CD4-positive, alpha-beta T cell (primary cell): Measurements from ENCODE around the gene SIX1. TPM values are rescaled to one million over a fixed set of nuclear protein-coding genes. Genes with fewer than 3 reads are reported as not detected.

ENCODE experiments used
- ATAC-seq: fragments of 200-7000 bp; cut with Tn5 transposase; one replicate; pipeline ENCODE4 v1.10.0; 2022; ENCODE audit warnings: mild to moderate bottlenecking; ENCODE audit not compliant: poor library complexity
- CTCF ChIA-PET: fragments of 350-600 bp; sonication (Branson Sonifier 250); formaldehyde crosslinking; loops from one replicate; lab custom pipeline; 2021; ENCODE audit warnings: antibody characterized with exemption, inconsistent platforms; lab: Charles Lee
- POLR2A ChIA-PET: fragments of 350-600 bp; sonication (Branson Sonifier 250); formaldehyde crosslinking; loops from one replicate; lab custom pipeline; 2021; ENCODE audit warnings: antibody characterized with exemption, inconsistent platforms; lab: Charles Lee
- DNase-seq, 14 experiments: peaks; one replicate each; pipeline ENCODE4 v3.0.0-alpha.2; 2013 to 2020; ENCODE audit warnings: mixed read lengths in 2 of 14
- H3K27ac ChIP-seq, 2 donors: one replicate each; pipeline versions ENCODE4 v1.5.1 to v1.7.0; 2013; ENCODE audit warnings: low read length in 2 of 2, low read depth in 1 of 2, mild to moderate bottlenecking in 1 of 2
- H3K27me3 ChIP-seq, 2 experiments: 1 replicate in 1 of 2; 2 replicates in 1 of 2; pipeline versions ENCODE4 v1.6.1 to v1.7.0; 2013; ENCODE audit warnings: low read length in 2 of 2, control low read depth in 1 of 2, mild to moderate bottlenecking in 1 of 2, moderate library complexity in 1 of 2; ENCODE audit not compliant: insufficient read depth in 2 of 2, control insufficient read depth in 1 of 2
- H3K36me3 ChIP-seq: one replicate; pipeline ENCODE4 v1.6.1; 2013; ENCODE audit warnings: low read length, control low read depth; ENCODE audit not compliant: insufficient read depth
- H3K4me1 ChIP-seq: one replicate; pipeline ENCODE4 v1.6.1; 2013; ENCODE audit warnings: low read length, control low read depth; ENCODE audit not compliant: insufficient read depth
- H3K4me3 ChIP-seq: one replicate; pipeline ENCODE4 v1.5.1; 2013; ENCODE audit warnings: mild to moderate bottlenecking, low read length, moderate library complexity
- H3K9me3 ChIP-seq, 2 experiments: 1 replicate in 1 of 2; 2 replicates in 1 of 2; pipeline versions ENCODE4 v1.6.1 to v1.7.0; 2013; ENCODE audit warnings: low read length in 2 of 2, mild to moderate bottlenecking in 2 of 2, control low read depth in 1 of 2, moderate library complexity in 1 of 2; ENCODE audit not compliant: control insufficient read depth in 1 of 2, insufficient read depth in 1 of 2
- H3K27ac Mint-ChIP-seq: one replicate; pipeline ENCODE4 v1.8.0; 2020; ENCODE audit warnings: mixed read lengths
- H3K27me3 Mint-ChIP-seq: one replicate; pipeline ENCODE4 v1.8.0; 2021; ENCODE audit warnings: mixed read lengths
- H3K36me3 Mint-ChIP-seq: one replicate; pipeline ENCODE4 v1.8.0; 2021; ENCODE audit warnings: low read depth, mixed read lengths
- H3K4me1 Mint-ChIP-seq: one replicate; pipeline ENCODE4 v1.8.0; 2021; ENCODE audit warnings: low read depth, mixed read lengths
- H3K4me3 Mint-ChIP-seq: one replicate; pipeline ENCODE4 v1.8.0; 2020; ENCODE audit warnings: mild to moderate bottlenecking, mixed read lengths
- H3K9me3 Mint-ChIP-seq: one replicate; pipeline ENCODE4 v1.8.0; 2020; ENCODE audit warnings: mixed read lengths
- intact Hi-C, 2 experiments: fragments of 100-400 bp; cut with DNase I in 1 of 2; cut with micrococcal nuclease in 1 of 2; formaldehyde crosslinking; loops; one replicate each; pipeline versions ENCODE4 v1.15.1 to v1.9.0; 2023 to 2025; cut with DNase I, micrococcal nuclease
- total RNA-seq, 174 experiments: library from RNA in 2 of 174; stranded (reverse) in 2 of 174; gene quantifications; one replicate each; pipeline ENCODE4 v1.2.3 and lab custom pipeline; 2021 to 2026
- TF ChIP-seq, protein P1 (sequence below): fragments of 200-600 bp; IDR thresholded peaks from one replicate; pipeline ENCODE4 v1.8.0; 2022; ENCODE audit warnings: antibody characterized with exemption, mild to moderate bottlenecking

Gene SIX1
- total RNA-seq, 2 experiments from 2014 or later, result not detected

DNA sequence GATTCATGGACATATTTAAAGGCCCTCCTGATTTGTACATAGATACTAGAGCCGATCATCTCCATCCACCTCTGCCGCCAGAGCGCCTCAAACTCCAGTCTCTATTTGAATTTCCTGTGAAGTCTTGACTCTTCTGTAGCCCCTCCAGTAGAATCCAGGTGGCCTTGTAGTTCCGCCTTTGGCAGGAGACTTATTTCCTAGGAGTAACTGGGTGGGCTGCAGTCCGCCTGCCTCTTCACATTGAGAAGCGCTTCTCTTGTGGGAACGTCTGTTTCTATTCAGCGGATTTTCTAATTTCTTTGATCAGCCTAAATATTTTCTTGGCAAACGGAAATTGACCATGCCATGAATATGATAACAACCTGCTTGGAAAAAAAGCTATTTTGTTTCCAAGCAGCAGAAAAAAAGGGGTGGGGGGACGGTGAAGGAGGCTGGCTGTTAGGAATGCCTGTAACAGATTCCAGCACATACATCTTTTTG is 9.0 kb upstream of the SIX1 start:
- H3K27ac ChIP-seq, result no peak overlapping the region
- peak overlapping the region; percentile 66 for H3K4me3 Mint-ChIP-seq
- H3K27me3 ChIP-seq, result peaks cover 57 to 80% of the 10 kb centered on the region in 2 experiments
- DNase-seq, result no peak
- H3K36me3 ChIP-seq, result no peaks in the 10 kb centered on the region
- ChIA-PET CTCF (no interaction called here), POLR2A (no interaction called here)
- peaks cover 0 to 23% of the 10 kb centered on the region in 2 experiments for H3K9me3 ChIP-seq
- no peak overlapping the region for H3K4me3 ChIP-seq
- H3K9me3 Mint-ChIP-seq, result no peaks in the 10 kb centered on the region
- peaks cover 94% of the 10 kb centered on the region for H3K27me3 Mint-ChIP-seq
- TF ChIP-seq, protein P1, sequence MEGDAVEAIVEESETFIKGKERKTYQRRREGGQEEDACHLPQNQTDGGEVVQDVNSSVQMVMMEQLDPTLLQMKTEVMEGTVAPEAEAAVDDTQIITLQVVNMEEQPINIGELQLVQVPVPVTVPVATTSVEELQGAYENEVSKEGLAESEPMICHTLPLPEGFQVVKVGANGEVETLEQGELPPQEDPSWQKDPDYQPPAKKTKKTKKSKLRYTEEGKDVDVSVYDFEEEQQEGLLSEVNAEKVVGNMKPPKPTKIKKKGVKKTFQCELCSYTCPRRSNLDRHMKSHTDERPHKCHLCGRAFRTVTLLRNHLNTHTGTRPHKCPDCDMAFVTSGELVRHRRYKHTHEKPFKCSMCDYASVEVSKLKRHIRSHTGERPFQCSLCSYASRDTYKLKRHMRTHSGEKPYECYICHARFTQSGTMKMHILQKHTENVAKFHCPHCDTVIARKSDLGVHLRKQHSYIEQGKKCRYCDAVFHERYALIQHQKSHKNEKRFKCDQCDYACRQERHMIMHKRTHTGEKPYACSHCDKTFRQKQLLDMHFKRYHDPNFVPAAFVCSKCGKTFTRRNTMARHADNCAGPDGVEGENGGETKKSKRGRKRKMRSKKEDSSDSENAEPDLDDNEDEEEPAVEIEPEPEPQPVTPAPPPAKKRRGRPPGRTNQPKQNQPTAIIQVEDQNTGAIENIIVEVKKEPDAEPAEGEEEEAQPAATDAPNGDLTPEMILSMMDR, result no peak
- ATAC-seq, result no peak
- peaks cover 42% of the 10 kb centered on the region for H3K4me1 Mint-ChIP-seq
- H3K27ac Mint-ChIP-seq, result no peak overlapping the region
- intact Hi-C loops, result no loop called here
- H3K36me3 Mint-ChIP-seq, result no peaks in the 10 kb centered on the region
- peaks cover 32% of the 10 kb centered on the region for H3K4me1 ChIP-seq

DNA sequence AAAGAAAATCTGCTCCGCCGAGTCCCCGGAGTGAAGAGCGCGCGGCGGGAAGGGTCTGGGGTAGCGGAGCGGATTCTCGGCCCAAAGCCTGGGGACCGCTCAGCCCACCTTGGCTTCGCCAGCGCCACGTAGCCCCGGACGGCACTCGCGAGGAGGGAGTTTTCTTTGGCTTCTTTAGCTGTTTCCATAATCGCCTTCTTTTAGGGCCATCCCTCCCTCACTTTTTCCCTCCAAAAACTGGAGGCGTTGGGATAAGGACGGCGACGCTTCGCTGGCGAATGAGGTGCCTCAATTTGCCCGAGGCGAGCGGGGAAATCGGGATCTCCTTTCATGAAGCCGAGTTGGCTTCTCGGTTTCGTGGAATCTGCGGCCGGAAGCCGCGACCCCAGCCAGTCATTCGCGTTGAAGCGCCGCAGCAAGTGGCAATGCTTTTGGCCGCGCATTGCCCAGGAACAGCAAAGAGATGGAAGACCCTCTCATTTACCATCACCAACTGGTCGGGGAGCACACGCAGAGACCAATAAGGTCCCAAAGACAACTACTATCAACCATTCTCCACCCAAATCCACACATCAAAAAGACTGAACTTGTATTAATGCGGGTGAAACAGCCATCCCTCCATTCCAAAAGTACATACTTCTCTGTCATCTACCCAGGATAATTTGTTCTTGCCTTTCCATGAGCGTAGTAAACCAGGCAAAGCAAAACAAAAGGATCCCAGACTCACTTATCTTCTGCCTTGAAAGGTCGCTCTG is 8.4 kb upstream of the SIX1 start:
- Mint-ChIP-seq H3K4me1 (peaks cover 49% of the 10 kb centered on the region), H3K27ac (no peak overlapping the region), H3K27me3 (peaks cover 94% of the 10 kb centered on the region), H3K9me3 (no peaks in the 10 kb centered on the region), H3K36me3 (no peaks in the 10 kb centered on the region), H3K4me3 (peak overlapping the region; percentile 66)
- intact Hi-C loops, result no loop called here
- Histone ChIP-seq H3K27me3 (peaks cover 61 to 81% of the 10 kb centered on the region in 2 experiments), H3K4me3 (peak overlapping the region; percentile 41), H3K27ac (no peak overlapping the region), H3K9me3 (peaks cover 0 to 29% of the 10 kb centered on the region in 2 experiments), H3K36me3 (no peaks in the 10 kb centered on the region), H3K4me1 (peaks cover 38% of the 10 kb centered on the region)
- DNase-seq, result no peak
- ChIA-PET POLR2A (no interaction called here), CTCF (no interaction called here)
- TF ChIP-seq, protein P1, result no peak
- no peak for ATAC-seq

DNA sequence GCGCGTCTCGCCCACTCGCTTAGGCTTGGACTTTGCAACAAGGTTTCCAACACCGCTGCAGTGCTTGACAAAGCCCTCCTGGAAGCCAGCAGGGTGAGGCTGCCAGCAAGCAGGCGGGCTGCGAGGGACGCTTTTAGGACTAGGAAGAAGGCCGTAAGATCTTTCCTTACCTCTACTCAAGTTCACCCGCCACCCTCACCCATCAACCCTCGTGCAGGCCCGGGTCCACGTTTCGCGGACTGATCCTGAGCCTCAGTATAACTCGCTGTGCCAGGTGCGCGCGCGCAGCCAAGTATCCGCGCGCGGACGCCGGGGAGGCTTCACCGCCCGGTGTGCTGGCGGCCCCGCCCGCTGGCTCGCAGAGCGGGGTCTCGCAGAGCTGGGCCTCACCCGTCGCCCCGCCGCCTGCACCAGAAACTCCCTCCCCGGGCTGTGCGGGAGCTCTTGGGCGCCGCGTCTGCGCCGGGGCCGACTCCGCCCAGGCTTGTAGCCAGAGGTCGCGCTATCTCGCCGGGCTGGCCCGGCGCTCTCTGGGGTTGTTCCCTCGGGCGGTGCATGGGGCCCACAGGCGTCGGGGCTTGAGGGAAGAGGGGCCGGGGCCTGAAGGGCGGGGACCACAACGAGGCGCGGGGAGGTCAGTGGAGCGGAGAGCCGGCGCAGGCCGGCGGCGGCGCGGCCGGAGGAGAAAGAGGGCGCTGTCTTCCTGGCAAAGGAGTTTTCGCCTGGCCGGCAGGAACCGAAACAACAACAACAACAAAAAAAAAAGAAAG is 7.6 kb upstream of the SIX1 start:
- H3K4me1 ChIP-seq, result peaks cover 44% of the 10 kb centered on the region
- Mint-ChIP-seq H3K36me3 (no peaks in the 10 kb centered on the region), H3K4me1 (peaks cover 56% of the 10 kb centered on the region), H3K27me3 (peaks cover 94% of the 10 kb centered on the region), H3K27ac (no peak overlapping the region), H3K9me3 (no peaks in the 10 kb centered on the region), H3K4me3 (peak overlapping the region; percentile 66)
- TF ChIP-seq, protein P1, result no peak
- intact Hi-C loops, result no loop called here
- ChIA-PET CTCF (no interaction called here), POLR2A (no interaction called here)
- ATAC-seq (no peak), DNase-seq (no peak)
- H3K4me3 ChIP-seq, result peak overlapping the region; percentile 41
- peaks cover 66 to 83% of the 10 kb centered on the region in 2 experiments for H3K27me3 ChIP-seq
- H3K36me3 ChIP-seq, result no peaks in the 10 kb centered on the region
- H3K9me3 ChIP-seq, result peaks cover 0 to 30% of the 10 kb centered on the region in 2 experiments
- no peak overlapping the region for H3K27ac ChIP-seq
